H1 (cell line): ENCODE measurements around the gene RPS26. TPM values are rescaled to one million over a fixed set of nuclear protein-coding genes. Genes with fewer than 3 reads are reported as not detected.

Experiments used
- ASH2L ChIP-seq: fragments of 200-600, 300-600 bp; sonication (generic); IDR thresholded peaks from one replicate; pipeline ENCODE4 v1.7.1; 2017; ENCODE audit warnings: low read length
- BCL11A ChIP-seq, 2 experiments: IDR thresholded peaks; one replicate each; pipeline ENCODE4 v1.6.1; 2011; ENCODE audit warnings: low read depth in 2 of 2, low read length in 2 of 2, mild to moderate bottlenecking in 2 of 2
- BRCA1 ChIP-seq: IDR thresholded peaks from 2 replicates; pipeline ENCODE4 v1.6.1; 2012; ENCODE audit warnings: low read depth, low read length, improper control_type of control experiment
- CHD1 ChIP-seq: IDR thresholded peaks from 2 replicates; pipeline ENCODE4 v1.6.1; 2012; ENCODE audit warnings: low read depth, low read length, improper control_type of control experiment
- CHD2 ChIP-seq: IDR thresholded peaks from 2 replicates; pipeline ENCODE4 v1.6.1; 2012; ENCODE audit warnings: low read length, improper control_type of control experiment
- CREB1 ChIP-seq: IDR thresholded peaks from 2 replicates; pipeline ENCODE4 v1.6.1; 2012; ENCODE audit warnings: inconsistent platforms
- CTBP2 ChIP-seq: IDR thresholded peaks from 2 replicates; pipeline ENCODE4 v1.7.0; 2011; ENCODE audit warnings: borderline replicate concordance, mild to moderate bottlenecking, moderate library complexity, mixed read lengths, low read length; ENCODE audit not compliant: insufficient read depth, insufficient read length
- EP300 ChIP-seq, 2 experiments: IDR thresholded peaks; 1 replicate in 1 of 2; 2 replicates in 1 of 2; pipeline ENCODE4 v1.6.1; 2011 to 2012; ENCODE audit warnings: low read depth in 2 of 2, low read length in 2 of 2, mild to moderate bottlenecking in 2 of 2, borderline replicate concordance in 1 of 2, inconsistent platforms in 1 of 2, moderate library complexity in 1 of 2
- EZH2 ChIP-seq: fragments of 200-600 bp; sonication (generic); IDR thresholded peaks from 2 replicates; pipeline ENCODE4 v1.7.1; 2012; ENCODE audit warnings: low read depth, mild to moderate bottlenecking, moderate library complexity, low read length, inconsistent platforms; ENCODE audit not compliant: severe bottlenecking
- HDAC2 ChIP-seq, 2 experiments: fragments of 300-600 bp in 1 of 2; sonication (generic) in 1 of 2; IDR thresholded peaks; 2 replicates each; pipeline ENCODE4 v1.6.1; 2011 to 2012; ENCODE audit warnings: low read depth in 2 of 2, low read length in 2 of 2, mild to moderate bottlenecking in 2 of 2, moderate library complexity in 2 of 2, borderline replicate concordance in 1 of 2, inconsistent platforms in 1 of 2
- HDAC6 ChIP-seq: IDR thresholded peaks from one replicate; pipeline ENCODE4 v1.7.1; 2012; ENCODE audit warnings: low read depth, mild to moderate bottlenecking, inconsistent platforms, low read length, moderate library complexity
- KDM1A ChIP-seq: fragments of 200-600, 300-600 bp; sonication (generic); IDR thresholded peaks from 2 replicates; pipeline ENCODE4 v1.7.1; 2016; ENCODE audit warnings: mild to moderate bottlenecking, low read length, borderline replicate concordance
- KDM4A ChIP-seq: IDR thresholded peaks from one replicate; pipeline ENCODE4 v1.7.1; 2012; ENCODE audit warnings: low read depth, mild to moderate bottlenecking, moderate library complexity, low read length, inconsistent platforms; ENCODE audit not compliant: severe bottlenecking
- PHF8 ChIP-seq: fragments of 200-600 bp; sonication (generic); conservative IDR thresholded peaks from 2 replicates; pipeline ENCODE4 v1.7.1; 2012; ENCODE audit warnings: low read depth, mild to moderate bottlenecking, inconsistent platforms, low read length, moderate library complexity
- POLR2A ChIP-seq, 2 experiments: IDR thresholded peaks; 1 replicate in 1 of 2; 2 replicates in 1 of 2; pipeline ENCODE4 v1.6.1; 2011; ENCODE audit warnings: low read depth in 2 of 2, low read length in 2 of 2, mild to moderate bottlenecking in 2 of 2; ENCODE audit errors: control extremely low read depth in 1 of 2
- POU5F1 ChIP-seq: IDR thresholded peaks from 2 replicates; pipeline ENCODE4 v1.6.1; 2011; ENCODE audit warnings: low read depth, mild to moderate bottlenecking, low read length, moderate library complexity
- SAP30 ChIP-seq: fragments of 300-600 bp; sonication (generic); IDR thresholded peaks from 2 replicates; pipeline ENCODE4 v1.7.1; 2012; ENCODE audit warnings: low read length, moderate library complexity, mild to moderate bottlenecking, inconsistent platforms; ENCODE audit not compliant: insufficient read depth, insufficient replicate concordance
- SIN3A ChIP-seq, 2 experiments: IDR thresholded peaks in 1 of 2; conservative IDR thresholded peaks in 1 of 2; 2 replicates each; pipeline ENCODE4 v1.6.1; 2011 to 2012; ENCODE audit warnings: low read length in 2 of 2, improper control_type of control experiment in 1 of 2, low read depth in 1 of 2, mild to moderate bottlenecking in 1 of 2
- SP4 ChIP-seq: IDR thresholded peaks from 2 replicates; pipeline ENCODE4 v1.6.1; 2012; ENCODE audit warnings: low read length, inconsistent platforms
- SRF ChIP-seq: IDR thresholded peaks from 2 replicates; pipeline ENCODE4 v1.6.1; 2011; ENCODE audit warnings: mild to moderate bottlenecking, low read depth, low read length, moderate library complexity
- TAF7 ChIP-seq: optimal IDR thresholded peaks from 2 replicates; pipeline ENCODE3; 2011; ENCODE audit warnings: low read depth, mild to moderate bottlenecking, inconsistent platforms, low read length, moderate library complexity, borderline replicate concordance
- TCF12 ChIP-seq: IDR thresholded peaks from 2 replicates; pipeline ENCODE4 v1.6.1; 2011; ENCODE audit warnings: low read depth, mild to moderate bottlenecking, low read length
- YY1 ChIP-seq: IDR thresholded peaks from 2 replicates; pipeline ENCODE4 v1.6.1; 2011; ENCODE audit warnings: low read depth, mild to moderate bottlenecking, low read length
- ZNF274 ChIP-seq: IDR thresholded peaks from 2 replicates; pipeline ENCODE4 v1.7.0; 2012; ENCODE audit warnings: low read length, borderline replicate concordance; ENCODE audit errors: extremely low read depth
- polyA plus RNA-seq, 7 experiments: library from polyadenylated mRNA; depleted of rRNA in 3 of 7; stranded (reverse) in 5 of 7; unstranded in 2 of 7; fragments of >200 nt in 5 of 7; fragments of 200-250 nt in 2 of 7; gene quantifications; 1 replicate in 5 of 7; 2 replicates in 1 of 7; 4 replicates in 1 of 7; pipeline versions ENCODE4 v1.2.1 to v1.2.3, GENCODE V29; 2011 to 2013; ENCODE audit warnings: missing spikeins in 2 of 7, mixed read lengths in 2 of 7
- total RNA-seq: library from RNA; stranded (reverse); fragmentation: NEBNext Ultra II Directional; extraction: Animal tissue kit (Norgen Biotek cat#: 25700); gene quantifications from 2 replicates; pipeline ENCODE4 v1.2.1, GENCODE V29; 2021

Gene RPS26
- total and polyA plus RNA-seq, 2 of the 8 experiments (the other 6 are each of a cell fraction or from before 2014, with no cell fraction given), result 53.4 to 1,922 TPM

DNA sequence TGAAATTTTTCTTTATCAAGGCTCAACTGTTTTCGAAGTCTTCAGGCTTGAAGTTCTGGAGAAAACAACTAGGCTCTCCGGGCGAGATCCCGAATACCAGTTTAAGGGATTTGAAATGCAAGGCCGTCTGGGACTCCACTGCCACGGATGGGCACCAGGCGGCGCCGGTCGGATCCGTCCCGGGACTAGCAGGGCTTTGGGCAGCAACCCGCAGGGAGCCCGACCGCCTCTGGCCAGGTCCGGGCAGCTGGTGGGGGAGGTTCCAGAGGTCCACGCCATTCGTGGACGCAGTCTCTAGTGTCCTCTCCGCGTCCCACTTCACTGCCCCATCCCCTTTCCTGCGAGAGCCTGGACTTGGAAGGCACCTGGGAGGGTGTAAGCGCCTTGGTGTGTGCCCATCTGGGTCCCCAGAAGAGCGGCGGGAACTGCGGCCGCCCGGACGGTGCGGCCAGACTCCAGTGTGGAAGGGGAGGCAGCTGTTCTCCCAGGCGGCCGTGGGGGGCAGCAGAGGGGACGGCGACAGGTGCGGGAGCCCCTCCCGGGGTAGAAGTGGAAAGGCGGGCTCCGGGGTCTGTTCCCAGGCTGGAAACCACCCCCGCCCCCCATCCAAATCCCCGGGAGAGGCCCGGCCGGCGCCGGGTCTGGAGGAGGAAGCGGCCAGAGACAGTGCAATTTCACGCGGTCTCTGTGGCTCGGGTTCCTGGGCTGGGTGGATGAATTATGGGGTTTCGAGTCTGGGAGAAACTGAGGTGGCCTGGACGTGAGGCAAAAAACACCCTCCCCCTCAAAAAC, 37.4 kb downstream of the RPS26 start (continued):
- TF ChIP-seq KDM4A (peak; percentile 33), KDM1A (0 out of 2 replicates have a peak, but pooled peaks have one; percentile 10), YY1 (no peak), TCF12 (peak; percentile 76; the same call in 1 of the 2 replicates), TAF7 (peak; percentile 87), SAP30 (no peak), HDAC6 (no peak), BCL11A (IDR thresholded peaks at IDR 0.05; ENCODE audit: low read depth in 2 of 2, low read length in 2 of 2) (no peak), CHD2 (no peak), ASH2L (peak; percentile 41), SRF (no peak), POLR2A (IDR thresholded peaks at IDR 0.05; ENCODE audit: control extremely low read depth in 1 of 2, low read depth in 2 of 2, low read length in 2 of 2) (peak in 1 of 2 experiments; percentile 84; a peak in 2 of 3 replicates), HDAC2 (IDR thresholded peaks at IDR 0.05; ENCODE audit: borderline replicate concordance in 1 of 2, low read depth in 2 of 2, low read length in 2 of 2) (0 out of 4 replicates have a peak, but pooled peaks have one; percentile 4 to 16), ZNF274 (no peak), SIN3A (conservative IDR thresholded peaks at IDR 0.05 in 1 of 2, IDR thresholded peaks at IDR 0.05 in 1 of 2; ENCODE audit: low read depth in 1 of 2, low read length in 2 of 2) (no peak), BRCA1 (no peak), POU5F1 (no peak), EZH2 (no peak), SP4 (no peak), PHF8 (peak; percentile 86), CREB1 (0 out of 2 replicates have a peak, but pooled peaks have one; percentile 35), CHD1 (no peak), CTBP2 (no peak), EP300 (IDR thresholded peaks at IDR 0.05; ENCODE audit: borderline replicate concordance in 1 of 2, low read depth in 2 of 2, low read length in 2 of 2) (0 out of 3 replicates have a peak, but pooled peaks of 1 of the 2 experiments have one; percentile 38)
